NT2/D1 (cell line): Measurements from ENCODE around the gene GPR171.

Experiments used
- DNase-seq: peaks from one replicate; pipeline ENCODE4 v3.0.0-alpha.2; 2011; ENCODE audit warnings: low read depth, low spot score
- H3K27me3 ChIP-seq: 2 replicates; pipeline ENCODE4 v1.6.0; 2011; ENCODE audit warnings: mild to moderate bottlenecking; ENCODE audit not compliant: insufficient read length, insufficient read depth
- H3K36me3 ChIP-seq: 2 replicates; pipeline ENCODE4 v1.6.1; 2011; ENCODE audit warnings: mild to moderate bottlenecking, low read length, mixed read lengths; ENCODE audit not compliant: insufficient read depth, insufficient read length
- H3K4me1 ChIP-seq: 2 replicates; pipeline ENCODE4 v1.5.1; 2011; ENCODE audit not compliant: insufficient read depth, insufficient read length
- H3K4me3 ChIP-seq: 2 replicates; pipeline ENCODE4 v1.5.1; 2011; ENCODE audit warnings: low read depth; ENCODE audit not compliant: insufficient read length
- H3K9ac ChIP-seq: 2 replicates; pipeline ENCODE4 v1.6.0; 2011; ENCODE audit warnings: low read depth; ENCODE audit not compliant: insufficient read length
- H3K9me3 ChIP-seq: 2 replicates; pipeline ENCODE4 v1.5.1; 2011; ENCODE audit warnings: mild to moderate bottlenecking, low read length; ENCODE audit not compliant: insufficient read depth
- SUZ12 ChIP-seq: IDR thresholded peaks from 2 replicates; pipeline ENCODE4 v1.6.1; 2011; ENCODE audit not compliant: insufficient read length, insufficient read depth; ENCODE audit errors: extremely low read depth
- YY1 ChIP-seq: IDR thresholded peaks from 2 replicates; pipeline ENCODE4 v1.6.1; 2011; ENCODE audit not compliant: insufficient read length, insufficient read depth
- ZNF274 ChIP-seq: IDR thresholded peaks from 2 replicates; pipeline ENCODE4 v1.6.1; 2011; ENCODE audit warnings: mild to moderate bottlenecking, low read depth, low read length

GPR171 gene

DNA sequence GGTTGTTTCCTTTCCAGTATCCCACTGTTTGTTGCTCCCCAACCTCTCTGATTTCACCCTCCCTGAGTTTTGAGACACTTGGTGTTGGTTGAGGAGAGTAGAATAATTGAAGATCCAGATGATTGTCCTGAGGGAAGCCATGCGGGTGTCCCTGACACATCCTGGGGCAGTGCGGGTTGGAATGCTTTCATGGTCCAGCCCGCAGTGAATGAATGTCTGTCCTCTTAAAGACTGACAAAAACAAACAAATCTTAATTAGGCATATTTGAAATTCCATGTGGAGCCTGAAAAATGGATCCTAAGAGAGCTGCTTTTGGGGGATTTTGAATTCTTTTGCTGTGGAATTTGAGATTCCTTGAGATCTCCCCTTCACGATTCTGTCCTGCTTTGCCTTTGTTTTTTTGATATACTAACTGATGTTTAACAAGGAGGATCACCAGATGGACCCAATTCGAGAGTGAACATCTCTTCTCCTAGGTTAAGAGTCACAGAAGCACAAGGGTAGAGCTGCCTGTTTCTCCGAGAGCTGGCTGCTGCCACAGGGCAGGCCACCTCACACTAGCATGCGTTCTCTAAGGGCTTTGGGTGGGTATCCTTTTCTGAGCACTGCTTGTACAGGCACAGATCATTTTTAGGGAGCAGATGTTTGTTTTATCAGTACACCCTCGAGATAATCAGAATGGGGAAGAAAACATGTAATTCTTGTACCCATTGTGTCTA is 47.4 kb downstream of the GPR171 start:
- Histone ChIP-seq H3K27me3 (no peaks in the 10 kb centered on the region), H3K9me3 (no peaks in the 10 kb centered on the region), H3K36me3 (peaks cover 13% of the 10 kb centered on the region), H3K4me1 (no peaks in the 10 kb centered on the region), H3K9ac (no peak overlapping the region), H3K4me3 (no peak overlapping the region)
- no peak for TF ChIP-seq YY1
- no peak for TF ChIP-seq ZNF274
- TF ChIP-seq SUZ12: no peak
- peak; percentile 15 for DNase-seq

- H3K4me1 ChIP-seq: no peaks in the 10 kb centered on the region
- no peak for DNase-seq
- no peak overlapping the region for H3K9ac ChIP-seq
- TF ChIP-seq ZNF274 (no peak), SUZ12 (no peak), YY1 (no peak)
- no peak overlapping the region for H3K4me3 ChIP-seq
- H3K27me3 ChIP-seq: no peaks in the 10 kb centered on the region
- H3K9me3 ChIP-seq: no peaks in the 10 kb centered on the region
- H3K36me3 ChIP-seq: peaks cover 8% of the 10 kb centered on the region
Measured at GRCh38 chr3:151154566-151154965, 48.5 kb downstream of the GPR171 start.

- TF ChIP-seq ZNF274: no peak
- TF ChIP-seq YY1: no peak
- TF ChIP-seq SUZ12: no peak
Measured at GRCh38 chr3:151152455-151153079, 50.4 kb downstream of the GPR171 start.

More at GRCh38 chr3:151152455-151153079, 50.4 kb downstream of the GPR171 start:
- H3K36me3 ChIP-seq: no peaks in the 10 kb centered on the region
- H3K27me3 ChIP-seq: no peaks in the 10 kb centered on the region
- no peak for DNase-seq
- H3K4me3 ChIP-seq: no peak overlapping the region
- H3K9me3 ChIP-seq: no peaks in the 10 kb centered on the region
- no peaks in the 10 kb centered on the region for H3K4me1 ChIP-seq
- no peak overlapping the region for H3K9ac ChIP-seq
